ENCODE data around the gene LPIN1. TPM values are rescaled to one million over a fixed set of nuclear protein-coding genes. Genes with fewer than 3 reads are reported as not detected.
A peak's percentile ranks its signal among the peaks of the same experiment; 100 is the strongest.

Gene LPIN1
- total and polyA plus RNA-seq, 5 donors, result 15.3 to 42.9 (median 36.1) TPM

DNA sequence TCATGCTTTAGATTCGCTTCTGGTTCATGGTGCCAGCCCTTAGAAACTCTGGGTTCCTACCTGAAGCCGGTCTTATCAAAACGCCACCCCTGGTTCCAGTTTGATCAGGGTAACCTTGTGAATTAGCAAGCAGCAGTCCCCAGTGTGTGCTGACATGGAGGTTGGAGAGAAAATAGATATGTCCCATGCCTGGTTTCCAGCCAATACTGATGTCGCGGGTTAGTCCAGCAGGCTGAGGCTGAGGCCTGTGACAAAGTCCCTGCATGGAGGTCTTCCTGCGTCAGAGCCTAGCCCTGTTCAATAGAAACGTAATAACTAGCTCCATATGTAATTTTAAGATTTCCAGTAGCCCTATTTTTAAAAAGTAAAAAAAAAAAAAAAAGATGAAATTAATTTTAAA lies 28.2 kb downstream of the LPIN1 start:
- Histone ChIP-seq H3K4me3 (ENCODE audit: low read length) (no peak overlapping the region), H3K27me3 (ENCODE audit: control insufficient read depth, insufficient read depth) (no peaks in the 10 kb centered on the region), H3K9me3 (ENCODE audit: control insufficient read depth, low read length) (no peaks in the 10 kb centered on the region), H3K4me1 (ENCODE audit: control insufficient read depth, insufficient read depth, low read length) (no peaks in the 10 kb centered on the region), H3K27ac (ENCODE audit: low read length) (no peak overlapping the region)
- DNase-seq (no peak), ATAC-seq (no peak)
- intact Hi-C loops (cut with DNase I), result no loop called here
- 86% methylated on average over 7 of the region's 7 CpGs for WGBS

GRCh38 chr2:11775384-11775783 lies 29.0 kb downstream of the LPIN1 start:
- H3K4me1 ChIP-seq (ENCODE audit: control insufficient read depth, insufficient read depth, low read length), result no peaks in the 10 kb centered on the region
- intact Hi-C loops (cut with DNase I), result loop anchor here (5.0 kb wide), 3 partner anchors 33 to 88 kb away; no protein-coding TSS in a partner anchor
- H3K27me3 ChIP-seq (ENCODE audit: control insufficient read depth, insufficient read depth), result no peaks in the 10 kb centered on the region
- DNase-seq, result no peak
- no peak overlapping the region for H3K27ac ChIP-seq (ENCODE audit: low read length)
- no peak overlapping the region for H3K4me3 ChIP-seq (ENCODE audit: low read length)
- ATAC-seq, result no peak
- no peaks in the 10 kb centered on the region for H3K9me3 ChIP-seq (ENCODE audit: control insufficient read depth, low read length)
- WGBS, result 60% methylated on average over 4 of the region's 4 CpGs

DNA sequence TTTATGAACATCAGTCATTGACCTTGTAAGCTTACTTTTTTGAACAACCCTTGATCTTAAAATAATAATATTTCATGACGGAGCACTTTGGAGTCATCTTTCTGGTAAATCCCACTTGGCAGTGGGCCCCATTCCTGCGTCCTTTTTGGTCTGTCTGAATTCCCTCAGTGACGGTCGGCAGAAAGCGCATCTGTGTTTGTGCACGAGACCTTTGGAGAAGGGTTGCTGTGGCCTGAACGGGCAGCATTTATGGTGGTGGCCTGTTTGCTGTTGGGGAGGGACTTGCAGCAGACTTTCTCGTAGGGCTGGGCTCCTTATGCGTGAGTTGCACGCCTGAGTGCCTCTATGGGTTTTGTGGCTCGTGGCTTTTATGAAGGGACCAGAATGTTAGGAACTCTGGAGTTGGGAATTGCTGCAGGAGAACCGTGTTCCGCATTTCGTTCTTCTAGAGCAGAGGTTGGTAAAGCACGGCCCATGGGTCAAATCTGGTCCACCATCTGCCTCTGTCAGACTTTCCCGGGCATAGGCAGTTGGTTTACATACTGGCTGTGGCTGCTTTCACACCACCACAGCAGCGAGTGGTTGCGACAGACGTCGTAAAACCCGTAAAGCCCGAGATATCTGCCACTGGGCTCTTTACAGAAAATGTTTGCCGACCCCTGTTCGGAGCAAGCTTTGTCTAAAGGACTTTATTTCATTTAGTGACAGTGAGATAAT lies 30.8 kb downstream of the LPIN1 start:
- ATAC-seq, result no peak
- no peaks in the 10 kb centered on the region for H3K4me1 ChIP-seq (ENCODE audit: control insufficient read depth, insufficient read depth, low read length)
- H3K27ac ChIP-seq (ENCODE audit: low read length), result no peak overlapping the region
- no peaks in the 10 kb centered on the region for H3K9me3 ChIP-seq (ENCODE audit: control insufficient read depth, low read length)
- 91% methylated on average over 24 of the region's 24 CpGs for WGBS
- no peaks in the 10 kb centered on the region for H3K27me3 ChIP-seq (ENCODE audit: control insufficient read depth, insufficient read depth)
- intact Hi-C loops (cut with DNase I), result loop anchor here (2.0 to 5.0 kb wide), 4 partner anchors 35 to 90 kb away; no protein-coding TSS in a partner anchor
- DNase-seq, result no peak
- H3K4me3 ChIP-seq (ENCODE audit: low read length), result no peak overlapping the region

- DNase-seq (no peak), ATAC-seq (no peak)
- Histone ChIP-seq H3K27ac (ENCODE audit: low read length) (no peak overlapping the region), H3K4me1 (ENCODE audit: control insufficient read depth, insufficient read depth, low read length) (no peaks in the 10 kb centered on the region), H3K27me3 (ENCODE audit: control insufficient read depth, insufficient read depth) (no peaks in the 10 kb centered on the region), H3K4me3 (ENCODE audit: low read length) (no peak overlapping the region), H3K9me3 (ENCODE audit: control insufficient read depth, low read length) (no peaks in the 10 kb centered on the region)
- intact Hi-C loops (cut with DNase I), result loop anchor here (2.0 to 5.0 kb wide), 5 partner anchors 36 to 91 kb away; no protein-coding TSS in a partner anchor
- 88% methylated on average over 13 of the region's 13 CpGs for WGBS
Observed at GRCh38 chr2:11777886-11778415, 31.5 kb downstream of the LPIN1 start.

GRCh38 chr2:11778416-11778815 lies 32.0 kb downstream of the LPIN1 start:
- no peak for ATAC-seq
- H3K9me3 ChIP-seq (ENCODE audit: control insufficient read depth, low read length), result no peaks in the 10 kb centered on the region
- no peak overlapping the region for H3K27ac ChIP-seq (ENCODE audit: low read length)
- 56% methylated on average over 4 of the region's 4 CpGs for WGBS
- H3K4me3 ChIP-seq (ENCODE audit: low read length), result no peak overlapping the region
- no peak for DNase-seq
- H3K27me3 ChIP-seq (ENCODE audit: control insufficient read depth, insufficient read depth), result no peaks in the 10 kb centered on the region
- H3K4me1 ChIP-seq (ENCODE audit: control insufficient read depth, insufficient read depth, low read length), result no peaks in the 10 kb centered on the region
- intact Hi-C loops (cut with DNase I), result loop anchor here (2.0 to 5.0 kb wide), 4 partner anchors 36 to 91 kb away; no protein-coding TSS in a partner anchor

DNA sequence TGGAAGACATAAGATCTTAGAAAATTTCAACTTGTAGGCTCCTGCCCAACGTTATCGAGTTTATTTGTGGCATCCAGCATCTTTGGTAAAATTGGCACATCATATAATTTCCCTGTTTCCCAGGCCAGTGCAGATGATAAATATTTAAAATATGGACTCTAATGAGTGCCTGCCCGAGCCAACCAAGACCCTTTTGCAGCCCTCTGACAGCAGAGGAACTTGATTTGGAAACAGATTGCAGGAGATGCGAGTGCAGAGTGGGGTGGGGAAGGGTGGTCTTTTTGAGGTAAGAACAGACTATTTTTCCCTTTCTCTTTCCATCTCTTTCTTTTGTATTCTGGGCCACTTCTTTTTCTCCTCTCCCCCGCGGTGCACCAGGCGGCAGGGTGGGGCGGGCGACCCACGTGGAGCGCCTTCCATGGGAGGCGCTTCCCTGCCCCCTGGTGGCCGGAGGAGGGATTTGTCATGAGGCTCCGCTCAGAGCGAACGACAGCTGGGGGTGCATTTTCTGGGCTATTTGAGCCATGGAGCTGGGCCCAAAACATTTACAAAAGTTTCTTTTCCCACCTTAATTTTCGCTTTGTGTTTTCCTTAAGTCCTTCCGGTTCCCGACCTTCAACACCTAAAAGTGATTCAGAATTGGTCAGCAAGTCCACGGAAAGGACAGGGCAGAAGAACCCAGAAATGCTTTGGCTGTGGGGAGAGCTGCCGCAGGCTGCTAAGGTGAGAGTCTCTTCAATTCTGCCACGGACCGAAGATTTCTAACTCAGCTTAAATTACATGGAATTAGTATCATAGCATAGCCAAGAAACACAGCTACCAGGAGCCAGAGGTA lies 32.7 kb downstream of the LPIN1 start:
- Histone ChIP-seq H3K4me3 (ENCODE audit: low read length) (no peak overlapping the region), H3K27ac (ENCODE audit: low read length) (no peak overlapping the region), H3K27me3 (ENCODE audit: control insufficient read depth, insufficient read depth) (no peaks in the 10 kb centered on the region), H3K9me3 (ENCODE audit: control insufficient read depth, low read length) (no peaks in the 10 kb centered on the region), H3K4me1 (ENCODE audit: control insufficient read depth, insufficient read depth, low read length) (no peaks in the 10 kb centered on the region)
- ATAC-seq (peak; percentile 88 to 96), DNase-seq (peak; percentile 81 to 92 (median 91))
- intact Hi-C loops (cut with DNase I), result loop anchor here (2.0 to 5.0 kb wide), 4 partner anchors 37 to 92 kb away; no protein-coding TSS in a partner anchor
- 24% methylated on average over 23 of the region's 23 CpGs for WGBS

DNA sequence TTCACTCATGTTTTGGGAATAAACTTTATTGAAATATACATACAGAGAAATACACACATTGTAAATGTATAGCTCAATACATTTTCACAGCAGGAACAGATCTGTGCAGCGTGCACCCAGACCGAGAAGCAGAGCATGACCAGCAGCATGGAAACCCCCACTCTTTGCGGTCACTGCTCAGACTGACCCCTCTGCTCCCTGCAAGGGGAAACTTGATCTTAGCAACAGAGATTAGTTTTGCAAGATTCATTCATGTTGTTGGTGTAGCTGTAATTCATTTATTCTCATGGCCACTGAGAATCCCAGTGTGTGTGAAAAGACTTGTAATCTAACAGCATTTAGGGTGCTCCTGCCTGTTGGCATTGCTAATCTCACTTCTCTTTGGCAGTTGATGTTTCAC lies 35.2 kb downstream of the LPIN1 start:
- DNase-seq, result no peak
- H3K4me1 ChIP-seq (ENCODE audit: control insufficient read depth, insufficient read depth, low read length), result no peaks in the 10 kb centered on the region
- WGBS, result 96% methylated on average over 3 of the region's 3 CpGs
- no peak overlapping the region for H3K27ac ChIP-seq (ENCODE audit: low read length)
- no peaks in the 10 kb centered on the region for H3K27me3 ChIP-seq (ENCODE audit: control insufficient read depth, insufficient read depth)
- no peak for ATAC-seq
- no peak overlapping the region for H3K4me3 ChIP-seq (ENCODE audit: low read length)
- intact Hi-C loops (cut with DNase I), result no loop called here
- H3K9me3 ChIP-seq (ENCODE audit: control insufficient read depth, low read length), result no peaks in the 10 kb centered on the region

DNA sequence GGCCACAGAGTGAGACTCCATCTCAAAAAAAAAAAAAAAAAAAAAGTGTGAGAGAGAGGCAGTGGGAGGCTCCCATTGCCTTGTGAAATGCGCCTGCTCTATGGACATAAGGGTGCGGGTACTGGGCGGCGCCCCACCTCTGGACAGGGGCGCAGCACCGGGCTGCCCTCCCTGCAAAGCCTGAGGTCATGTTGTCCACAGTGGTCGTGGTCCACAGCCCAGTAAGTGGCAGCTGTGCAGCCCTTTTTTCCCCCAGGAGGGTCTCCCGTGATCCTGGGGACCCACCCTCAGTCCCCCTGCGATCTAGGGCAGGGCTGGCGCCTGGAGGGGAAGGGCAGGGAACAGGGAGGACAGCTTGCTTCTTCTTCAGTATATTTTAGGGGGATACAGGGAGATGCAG lies 37.8 kb downstream of the LPIN1 start:
- DNase-seq, result no peak
- Histone ChIP-seq H3K27me3 (ENCODE audit: control insufficient read depth, insufficient read depth) (no peaks in the 10 kb centered on the region), H3K4me1 (ENCODE audit: control insufficient read depth, insufficient read depth, low read length) (no peaks in the 10 kb centered on the region), H3K27ac (ENCODE audit: low read length) (no peak overlapping the region), H3K9me3 (ENCODE audit: control insufficient read depth, low read length) (no peaks in the 10 kb centered on the region), H3K4me3 (ENCODE audit: low read length) (no peak overlapping the region)
- peak in 1 of 2 donors; percentile 22 for ATAC-seq
- WGBS, result 93% methylated on average over 10 of the region's 10 CpGs
- intact Hi-C loops (cut with DNase I), result loop anchor here in 1 of 4 donors (2.0 kb wide), 1 partner anchor 95 kb away; no protein-coding TSS in a partner anchor

DNA sequence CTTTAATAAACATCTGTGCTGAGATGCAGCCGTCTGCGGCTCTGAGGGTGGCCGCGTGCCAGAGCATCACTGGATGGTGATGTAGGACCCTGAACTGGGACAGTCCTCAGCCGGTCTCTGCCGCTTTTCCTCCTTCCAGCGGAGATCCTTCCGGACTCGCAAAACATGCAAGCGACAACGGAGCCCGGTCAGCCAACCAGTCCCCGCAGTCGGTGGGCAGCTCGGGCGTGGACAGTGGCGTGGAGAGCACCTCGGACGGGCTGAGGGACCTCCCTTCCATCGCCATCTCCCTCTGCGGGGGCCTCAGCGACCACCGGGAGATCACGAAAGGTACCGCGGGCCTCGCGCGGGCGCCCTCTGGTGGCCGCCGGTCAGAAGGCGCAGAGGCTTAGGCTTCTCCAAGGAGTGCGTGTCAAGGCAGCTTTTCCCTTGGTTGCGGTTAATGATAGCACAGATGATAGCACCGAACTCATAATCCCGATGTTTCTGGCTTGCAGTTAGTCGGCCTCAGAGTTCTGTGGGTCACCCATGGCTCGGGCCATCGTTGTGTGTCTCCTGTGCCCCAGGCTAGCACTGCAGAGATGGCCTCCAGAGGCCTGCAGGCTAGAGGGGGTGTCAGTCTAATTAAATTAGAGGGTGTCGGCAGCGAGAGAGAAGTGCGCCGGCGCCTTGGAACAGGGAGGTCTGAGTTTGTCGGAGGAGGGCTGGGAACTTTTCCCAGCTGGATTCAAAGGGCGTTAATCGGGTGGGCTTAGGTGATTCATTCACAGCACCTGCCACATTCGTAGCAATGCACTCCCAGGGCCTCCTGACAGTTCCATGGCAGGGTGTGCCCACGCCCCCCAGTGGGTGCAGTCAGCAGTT lies 38.5 kb downstream of the LPIN1 start:
- H3K27me3 ChIP-seq (ENCODE audit: control insufficient read depth, insufficient read depth), result no peaks in the 10 kb centered on the region
- intact Hi-C loops (cut with DNase I), result loop anchor here in 1 of 4 donors (2.0 kb wide), 1 partner anchor 96 kb away; no protein-coding TSS in a partner anchor
- no peaks in the 10 kb centered on the region for H3K4me1 ChIP-seq (ENCODE audit: control insufficient read depth, insufficient read depth, low read length)
- no peak overlapping the region for H3K27ac ChIP-seq (ENCODE audit: low read length)
- H3K9me3 ChIP-seq (ENCODE audit: control insufficient read depth, low read length), result no peaks in the 10 kb centered on the region
- ATAC-seq, result peak; percentile 59 to 79
- peak overlapping the region; percentile 1 for H3K4me3 ChIP-seq (ENCODE audit: low read length)
- DNase-seq, result peak in 2 of 3 donors; percentile 76 to 80
- 34% methylated on average over 50 of the region's 50 CpGs for WGBS

- H3K4me1 ChIP-seq (ENCODE audit: control insufficient read depth, insufficient read depth, low read length), result no peaks in the 10 kb centered on the region
- H3K4me3 ChIP-seq (ENCODE audit: low read length), result no peak overlapping the region
- ATAC-seq, result no peak
- intact Hi-C loops (cut with DNase I), result loop anchor here in 1 of 4 donors (2.0 kb wide), 1 partner anchor 97 kb away; no protein-coding TSS in a partner anchor
- H3K27ac ChIP-seq (ENCODE audit: low read length), result no peak overlapping the region
- WGBS, result 91% methylated on average over 9 of the region's 9 CpGs
- DNase-seq, result no peak
- H3K9me3 ChIP-seq (ENCODE audit: control insufficient read depth, low read length), result no peaks in the 10 kb centered on the region
- no peaks in the 10 kb centered on the region for H3K27me3 ChIP-seq (ENCODE audit: control insufficient read depth, insufficient read depth)
Observed at GRCh38 chr2:11785611-11785940, 39.1 kb downstream of the LPIN1 start.
